Activated naive CD8-positive, alpha-beta T cell treated with anti-CD3 and anti-CD28 coated beads, Interleukin-2, amount 10 ng/mL, durations not matched to agents 7 days and 5 days (primary cell): ENCODE measurements around the gene DDIT4. TPM values are rescaled to one million over a fixed set of nuclear protein-coding genes. Genes with fewer than 3 reads are reported as not detected.
A peak's percentile ranks its signal among the peaks of the same experiment; 100 is the strongest.
"Not testable (repeated sequence)": the region's sequence is repeated elsewhere in the genome, so short reads cannot be mapped to it uniquely, and the experiment has no call there.

Experiments
- ATAC-seq: fragments of 150-1000 bp; cut with Tn5 transposase; one replicate; pipeline ENCODE4 v1.10.0; 2021; ENCODE audit warnings: low read depth, moderate library complexity
- POLR2A ChIA-PET: fragments of 350-600 bp; sonication (Branson Sonifier 250); formaldehyde crosslinking; loops from one replicate; lab custom pipeline; 2021; ENCODE audit warnings: antibody characterized with exemption; lab: Charles Lee
- DNase-seq: peaks from one replicate; pipeline ENCODE4 v3.0.0; 2021
- H3K27ac Mint-ChIP-seq: one replicate; pipeline ENCODE4 v1.8.0; 2022; ENCODE audit warnings: mild to moderate bottlenecking, mixed read lengths
- H3K27me3 Mint-ChIP-seq: one replicate; pipeline ENCODE4 v1.8.0; 2022; ENCODE audit warnings: mild to moderate bottlenecking, moderate library complexity, mixed read lengths
- H3K36me3 Mint-ChIP-seq: one replicate; pipeline ENCODE4 v1.8.0; 2021; ENCODE audit warnings: mild to moderate bottlenecking, mixed read lengths
- H3K4me1 Mint-ChIP-seq: one replicate; pipeline ENCODE4 v1.8.0; 2021; ENCODE audit warnings: mixed read lengths
- H3K4me3 Mint-ChIP-seq: one replicate; pipeline ENCODE4 v1.8.0; 2022; ENCODE audit warnings: mild to moderate bottlenecking, moderate library complexity, mixed read lengths
- H3K9me3 Mint-ChIP-seq: one replicate; pipeline ENCODE4 v1.8.0; 2021; ENCODE audit warnings: mixed read lengths
- total RNA-seq, 2 experiments: library from RNA; stranded (reverse); gene quantifications; one replicate each; pipeline ENCODE4 v1.2.3, GENCODE V29; 2021

Gene DDIT4, protein sequence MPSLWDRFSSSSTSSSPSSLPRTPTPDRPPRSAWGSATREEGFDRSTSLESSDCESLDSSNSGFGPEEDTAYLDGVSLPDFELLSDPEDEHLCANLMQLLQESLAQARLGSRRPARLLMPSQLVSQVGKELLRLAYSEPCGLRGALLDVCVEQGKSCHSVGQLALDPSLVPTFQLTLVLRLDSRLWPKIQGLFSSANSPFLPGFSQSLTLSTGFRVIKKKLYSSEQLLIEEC
- 100 to 1,000 TPM; 150 to 159 TPM for total RNA-seq

DNA sequence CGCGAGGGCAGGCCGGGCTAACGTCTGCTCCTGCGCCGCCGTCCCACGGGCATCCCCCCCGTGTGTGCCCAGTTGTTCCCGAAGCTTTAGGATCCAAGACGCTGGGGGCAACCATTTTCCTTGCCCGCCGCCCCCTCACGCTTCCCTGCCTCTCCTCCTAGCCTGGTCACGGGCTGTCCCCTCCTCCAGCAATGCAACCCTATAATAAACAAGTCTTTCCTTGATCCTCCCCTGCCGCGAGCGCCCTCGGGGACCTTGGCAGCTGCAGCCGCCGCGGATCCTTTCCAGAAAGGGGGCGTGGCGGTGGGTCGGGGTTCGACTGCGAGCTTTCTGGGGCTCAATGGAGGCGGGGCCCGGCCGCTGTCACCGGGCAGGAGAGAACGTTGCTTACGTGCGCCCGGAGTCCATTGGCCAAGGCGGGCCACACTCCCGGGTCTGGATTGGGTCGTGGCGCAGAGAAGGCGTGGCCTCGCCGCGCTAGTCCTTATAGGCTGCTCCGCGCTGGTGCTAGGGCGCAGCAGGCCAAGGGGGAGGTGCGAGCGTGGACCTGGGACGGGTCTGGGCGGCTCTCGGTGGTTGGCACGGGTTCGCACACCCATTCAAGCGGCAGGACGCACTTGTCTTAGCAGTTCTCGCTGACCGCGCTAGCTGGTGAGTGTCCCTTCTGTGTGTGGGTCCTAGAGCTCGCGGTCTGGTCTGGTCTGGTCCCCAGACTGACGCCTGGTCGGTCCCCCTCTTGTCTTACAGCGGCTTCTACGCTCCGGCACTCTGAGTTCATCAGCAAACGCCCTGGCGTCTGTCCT is at the start of gene DDIT4:
Gene DDIT4, plus strand, starts transcription at position 515 of the 803 bp plus-strand sequence. CDS start 293 bp downstream, outside the sequence.
- ATAC-seq (peak; percentile 91), DNase-seq (peak; percentile 98)
- H3K36me3 Mint-ChIP-seq: peaks cover 32% of the 10 kb centered on the region
- H3K4me1 Mint-ChIP-seq: peaks cover 47% of the 10 kb centered on the region
- peak within 1 kb of the TSS; percentile 93 for H3K4me3 Mint-ChIP-seq
- POLR2A ChIA-PET: interaction anchor here (0.5 to 53.3 kb wide), 24 partner anchors 11 to 973 kb away, joined by 3 to 1812 read pairs (median 4); partner anchors contain the start of genes ANAPC16, ASCC1, DNAJC9 and SPOCK2
- H3K27ac Mint-ChIP-seq: peak within 1 kb of the TSS; percentile 93
- no peaks in the 10 kb centered on the region for H3K9me3 Mint-ChIP-seq
- no peaks in the 10 kb centered on the region for H3K27me3 Mint-ChIP-seq

DNA sequence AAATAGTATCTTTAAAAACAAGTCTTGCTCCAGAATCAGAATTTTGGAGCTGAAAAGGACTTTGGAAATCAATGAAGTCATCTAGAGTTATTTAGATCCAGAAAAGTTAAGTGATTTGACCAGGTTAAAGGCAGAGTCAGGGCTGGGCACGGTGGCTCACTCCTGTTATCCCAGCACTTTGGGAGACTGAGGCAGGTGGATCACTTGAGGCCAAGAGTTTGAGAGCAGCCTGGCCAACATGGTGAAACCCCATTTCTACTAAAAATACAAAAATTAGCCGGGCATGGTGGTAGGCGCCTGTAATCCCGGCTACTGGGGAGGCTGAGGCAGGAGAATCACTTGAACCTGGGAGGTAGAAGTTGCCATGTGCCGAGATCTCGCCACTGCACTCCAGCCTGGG is 49.5 kb upstream of the DDIT4 start:
- H3K4me3 Mint-ChIP-seq, H3K9me3 Mint-ChIP-seq, DNase-seq, H3K27me3 Mint-ChIP-seq, ATAC-seq: not testable (repeated sequence)
- H3K27ac Mint-ChIP-seq: peak overlapping the region; percentile 84
- H3K4me1 Mint-ChIP-seq: peaks cover 38% of the 10 kb centered on the region
- peaks cover 27% of the 10 kb centered on the region for H3K36me3 Mint-ChIP-seq
- POLR2A ChIA-PET: interaction anchor here (0.7 to 4.3 kb wide), 10 partner anchors 8 to 139 kb away, joined by 3 to 12 read pairs (median 5); no protein-coding TSS in a partner anchor

DNA sequence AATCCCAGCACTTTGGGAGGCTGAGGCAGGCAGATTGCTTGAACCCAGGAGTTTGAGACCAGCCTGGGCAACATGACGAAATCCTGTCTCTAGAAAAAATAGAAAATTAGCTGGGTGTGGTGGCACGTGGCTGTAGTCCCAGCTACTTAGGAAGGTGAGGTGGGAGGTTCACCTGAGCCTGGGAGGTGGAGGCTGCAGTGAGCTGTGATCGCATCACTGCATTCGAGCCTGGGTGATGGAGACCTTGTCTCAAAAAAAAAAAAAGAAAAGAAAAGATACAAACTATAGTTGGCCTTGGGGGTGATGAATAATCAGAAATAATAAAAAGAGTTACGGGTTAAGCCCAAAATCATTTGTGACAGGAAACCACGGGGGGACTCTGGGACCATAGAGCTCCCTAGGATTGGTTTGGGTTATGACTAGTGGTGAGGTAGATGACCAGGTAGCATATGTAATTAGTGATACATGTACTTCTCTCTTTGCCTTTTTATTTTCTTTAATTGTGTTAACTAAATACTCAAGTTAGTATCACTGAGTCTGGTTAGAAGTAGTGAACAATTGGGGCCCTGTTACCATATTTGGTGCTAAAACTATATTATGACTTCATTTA is 47.2 kb upstream of the DDIT4 start:
- POLR2A ChIA-PET: interaction anchor here (0.7 to 1.0 kb wide), 3 partner anchors 10 to 103 kb away, joined by 3 to 4 read pairs (median 3); no protein-coding TSS in a partner anchor
- ATAC-seq: no peak
- H3K27ac Mint-ChIP-seq: peak overlapping the region; percentile 40
- H3K4me1 Mint-ChIP-seq: peaks cover 42% of the 10 kb centered on the region
- H3K9me3 Mint-ChIP-seq: no peaks in the 10 kb centered on the region
- H3K27me3 Mint-ChIP-seq: no peaks in the 10 kb centered on the region
- H3K4me3 Mint-ChIP-seq: no peak overlapping the region
- DNase-seq: peak; percentile 12
- peaks cover 35% of the 10 kb centered on the region for H3K36me3 Mint-ChIP-seq

DNA sequence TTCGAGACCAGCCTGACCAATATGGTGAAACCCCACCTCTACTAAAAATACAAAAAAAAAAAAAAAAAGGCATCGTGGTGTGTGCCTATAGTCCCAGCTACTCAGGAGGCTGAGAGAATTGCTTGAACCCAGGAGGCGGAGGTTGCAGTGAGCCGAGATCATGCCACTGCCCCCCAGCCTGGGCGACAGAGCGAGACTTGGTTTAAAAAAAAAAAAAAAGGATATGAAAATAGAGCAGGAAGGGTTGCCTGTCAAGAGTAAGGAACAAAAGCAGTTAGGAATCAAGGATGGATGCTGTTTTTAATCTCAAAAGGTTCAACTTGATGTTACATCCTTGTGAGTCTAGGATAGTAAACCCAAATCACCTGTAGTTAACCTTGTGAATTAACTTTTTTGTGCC is 45.9 kb upstream of the DDIT4 start:
- H3K36me3 Mint-ChIP-seq: peaks cover 34% of the 10 kb centered on the region
- no peaks in the 10 kb centered on the region for H3K9me3 Mint-ChIP-seq
- H3K27me3 Mint-ChIP-seq: no peaks in the 10 kb centered on the region
- peaks cover 38% of the 10 kb centered on the region for H3K4me1 Mint-ChIP-seq
- DNase-seq (peak; percentile 2), ATAC-seq (no peak)
- no peak overlapping the region for H3K4me3 Mint-ChIP-seq
- POLR2A ChIA-PET: interaction anchor here (0.7 kb wide), 1 partner anchor 134 kb away, joined by 3 read pairs; no protein-coding TSS in a partner anchor
- no peak overlapping the region for H3K27ac Mint-ChIP-seq

DNA sequence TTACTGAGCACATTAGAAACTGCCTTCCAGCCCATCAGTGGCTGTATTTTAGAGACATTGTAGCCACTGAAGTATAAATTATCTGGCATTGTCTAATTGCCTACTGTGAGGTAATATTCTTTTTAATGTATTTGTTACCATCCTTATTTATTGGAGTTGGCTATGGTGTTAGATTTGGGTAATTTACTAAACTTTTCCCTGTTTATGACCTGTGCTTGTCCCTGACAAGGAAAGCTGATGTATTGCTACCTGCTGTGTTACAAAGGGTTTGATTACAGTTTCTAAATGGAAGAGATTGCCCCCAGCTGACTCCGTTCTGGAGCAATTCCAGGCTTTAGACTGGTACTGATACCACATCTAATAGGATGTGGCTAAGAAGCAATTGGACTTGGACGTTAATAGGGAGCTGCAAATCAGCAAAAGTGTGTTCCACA is 45.4 kb upstream of the DDIT4 start:
- peaks cover 37% of the 10 kb centered on the region for H3K4me1 Mint-ChIP-seq
- no peak overlapping the region for H3K27ac Mint-ChIP-seq
- no peak overlapping the region for H3K4me3 Mint-ChIP-seq
- POLR2A ChIA-PET: interaction anchor here (0.7 to 2.1 kb wide), 5 partner anchors 11 to 46 kb away, joined by 3 to 9 read pairs (median 5); partner anchors contain the start of genes ANAPC16, ASCC1 and DDIT4
- ATAC-seq (no peak), DNase-seq (no peak)
- H3K36me3 Mint-ChIP-seq: peaks cover 39% of the 10 kb centered on the region
- no peaks in the 10 kb centered on the region for H3K9me3 Mint-ChIP-seq
- no peaks in the 10 kb centered on the region for H3K27me3 Mint-ChIP-seq

DNA sequence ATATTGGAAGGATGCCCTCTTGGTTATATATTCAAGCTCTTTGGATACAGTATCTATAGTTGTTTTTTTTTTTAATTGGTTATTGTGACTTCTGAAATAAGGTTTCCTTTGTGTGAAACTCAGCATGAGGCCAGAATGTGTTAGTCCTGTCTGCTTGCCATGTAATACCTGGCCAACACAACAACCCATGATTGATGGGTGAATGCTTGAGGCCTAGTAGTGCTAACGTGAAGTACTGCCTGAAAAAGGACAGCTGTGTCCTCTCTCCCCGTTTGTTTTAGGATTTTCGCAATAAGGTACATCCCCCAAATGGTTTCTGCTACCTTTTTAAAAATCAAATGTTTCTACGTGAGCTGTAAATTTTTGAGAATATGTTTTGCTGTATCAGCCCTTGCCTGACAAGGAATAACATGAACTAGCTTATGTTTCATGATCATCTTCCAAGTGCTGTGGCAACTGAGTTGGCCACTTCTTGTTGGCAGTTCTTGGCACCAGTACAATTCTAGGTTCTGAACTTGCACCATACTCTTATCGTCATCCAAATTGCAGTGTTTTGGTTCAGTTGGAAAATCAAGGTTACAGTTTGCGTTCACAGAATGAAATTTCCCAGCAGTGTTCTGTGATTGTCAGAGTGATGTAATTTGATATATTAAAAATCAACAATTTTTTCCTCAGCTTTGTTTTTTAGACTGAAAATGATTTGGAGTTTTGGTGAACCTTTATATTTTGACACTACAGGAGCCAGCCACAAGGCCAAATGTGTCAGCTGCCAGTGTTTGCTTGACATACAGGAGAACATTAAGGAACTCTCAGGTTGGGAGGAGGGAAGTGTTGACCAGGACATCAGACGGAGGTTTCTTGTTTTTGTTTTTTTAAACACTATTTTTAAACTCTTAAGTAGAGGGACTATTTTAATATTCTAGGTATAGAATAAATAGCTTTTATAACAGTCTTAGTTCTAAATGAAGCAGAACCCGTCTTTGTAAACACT is 44.2 kb upstream of the DDIT4 start:
- peaks cover 28% of the 10 kb centered on the region for H3K4me1 Mint-ChIP-seq
- POLR2A ChIA-PET: interaction anchor here (0.6 to 2.1 kb wide), 6 partner anchors 9 to 141 kb away, joined by 3 to 9 read pairs (median 4); partner anchors contain the start of gene DDIT4
- DNase-seq (no peak), ATAC-seq (no peak)
- H3K36me3 Mint-ChIP-seq: peaks cover 37% of the 10 kb centered on the region
- no peak overlapping the region for H3K27ac Mint-ChIP-seq
- no peaks in the 10 kb centered on the region for H3K27me3 Mint-ChIP-seq
- H3K4me3 Mint-ChIP-seq: no peak overlapping the region
- H3K9me3 Mint-ChIP-seq: no peaks in the 10 kb centered on the region

DNA sequence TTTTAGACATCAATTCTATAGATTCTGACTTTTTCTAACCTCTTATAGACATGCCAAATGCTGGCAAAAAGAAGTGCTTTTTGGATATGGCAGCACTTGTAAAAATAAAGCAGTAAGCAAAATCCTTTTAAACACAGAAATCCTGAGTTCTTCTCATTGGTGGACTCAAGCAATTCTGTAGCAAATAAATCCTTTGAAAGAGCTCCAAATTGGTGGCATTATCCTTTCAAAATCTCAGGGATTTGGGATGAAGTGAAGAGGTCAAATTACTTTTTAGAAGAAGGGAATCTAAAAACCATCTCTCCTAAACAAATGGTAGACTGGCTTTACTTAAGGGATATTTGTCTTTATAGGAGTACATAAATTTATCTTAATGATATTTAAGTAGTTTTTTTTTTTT is 40.1 kb upstream of the DDIT4 start:
- Mint-ChIP-seq H3K4me1 (peaks cover 13% of the 10 kb centered on the region), H3K36me3 (peaks cover 45% of the 10 kb centered on the region), H3K4me3 (no peak overlapping the region), H3K27ac (no peak overlapping the region), H3K9me3 (no peaks in the 10 kb centered on the region), H3K27me3 (no peaks in the 10 kb centered on the region)
- ATAC-seq: no peak
- POLR2A ChIA-PET: interaction anchor here (0.6 kb wide), 1 partner anchor 21 kb away, joined by 3 read pairs; no protein-coding TSS in a partner anchor
- no peak for DNase-seq

DNA sequence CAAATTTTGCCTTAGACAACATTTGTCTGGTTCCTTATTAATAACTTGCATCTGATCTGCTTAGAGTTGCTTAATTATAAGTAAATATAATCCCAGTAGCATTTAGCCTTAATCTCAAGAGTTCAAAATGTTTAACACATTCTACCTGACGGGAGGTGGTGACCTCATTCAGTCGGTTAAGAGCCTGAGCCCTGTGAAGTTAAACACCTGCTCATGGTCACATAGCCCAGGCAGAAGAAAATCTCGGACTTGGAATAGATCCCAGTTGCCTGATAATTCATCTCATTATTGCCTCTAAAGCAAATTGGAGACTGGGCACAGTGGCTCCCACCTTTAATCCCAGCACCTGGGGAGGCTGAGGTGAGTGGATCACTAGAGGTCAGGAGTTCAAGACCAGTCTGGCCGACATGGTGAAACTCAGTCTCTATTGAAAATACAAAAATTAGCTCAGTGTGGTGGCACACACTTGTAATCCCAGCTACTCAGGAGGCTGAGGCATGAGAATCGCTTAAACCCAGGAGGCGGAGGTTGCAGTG is 39.1 kb upstream of the DDIT4 start:
- no peaks in the 10 kb centered on the region for H3K27me3 Mint-ChIP-seq
- POLR2A ChIA-PET: no interaction called here
- no peak overlapping the region for H3K27ac Mint-ChIP-seq
- no peak overlapping the region for H3K4me3 Mint-ChIP-seq
- DNase-seq (no peak), ATAC-seq (no peak)
- H3K36me3 Mint-ChIP-seq: peaks cover 44% of the 10 kb centered on the region
- H3K9me3 Mint-ChIP-seq: no peaks in the 10 kb centered on the region
- H3K4me1 Mint-ChIP-seq: peaks cover 9% of the 10 kb centered on the region

DNA sequence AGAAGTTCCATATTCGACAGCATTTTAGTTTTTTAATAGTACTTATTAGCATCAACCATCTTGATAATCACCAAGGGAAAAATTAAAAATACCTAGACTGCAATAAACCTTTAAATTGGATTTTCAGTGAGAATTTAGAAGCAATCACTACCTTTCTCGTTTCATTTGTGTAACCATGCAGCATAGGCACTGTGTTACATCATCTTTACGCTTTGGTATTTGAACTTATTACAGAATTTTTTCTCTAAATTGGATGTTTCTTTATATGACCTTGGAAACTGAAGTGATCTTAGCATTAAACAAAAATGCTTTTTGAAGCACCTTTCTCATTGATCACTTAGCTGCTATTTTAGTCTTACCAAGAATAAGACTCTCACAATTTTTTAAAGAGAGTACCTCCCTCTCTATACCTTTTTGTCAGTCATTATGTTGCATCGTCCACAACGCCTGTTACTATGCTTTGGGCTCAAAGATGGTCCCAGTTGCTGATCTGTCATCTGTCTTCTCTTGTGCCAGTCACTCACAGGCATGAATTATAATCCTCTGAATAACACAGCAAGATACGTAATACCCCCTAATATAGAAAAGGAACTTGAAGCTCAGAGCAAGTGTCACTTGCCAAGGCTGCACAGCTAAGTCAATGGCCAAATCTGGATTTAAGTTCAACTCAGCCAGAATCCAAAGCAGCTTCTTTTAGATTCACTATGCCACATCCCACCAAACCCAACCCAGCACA is 38.0 kb upstream of the DDIT4 start:
- Mint-ChIP-seq H3K4me1 (peaks cover 9% of the 10 kb centered on the region), H3K27me3 (no peaks in the 10 kb centered on the region), H3K27ac (no peak overlapping the region), H3K9me3 (no peaks in the 10 kb centered on the region), H3K36me3 (peaks cover 40% of the 10 kb centered on the region), H3K4me3 (no peak overlapping the region)
- ATAC-seq (no peak), DNase-seq (no peak)
- POLR2A ChIA-PET: interaction anchor here (0.6 to 2.0 kb wide), 6 partner anchors 9 to 239 kb away, joined by 3 to 9 read pairs (median 3); partner anchors contain the start of genes ANAPC16 and ASCC1

DNA sequence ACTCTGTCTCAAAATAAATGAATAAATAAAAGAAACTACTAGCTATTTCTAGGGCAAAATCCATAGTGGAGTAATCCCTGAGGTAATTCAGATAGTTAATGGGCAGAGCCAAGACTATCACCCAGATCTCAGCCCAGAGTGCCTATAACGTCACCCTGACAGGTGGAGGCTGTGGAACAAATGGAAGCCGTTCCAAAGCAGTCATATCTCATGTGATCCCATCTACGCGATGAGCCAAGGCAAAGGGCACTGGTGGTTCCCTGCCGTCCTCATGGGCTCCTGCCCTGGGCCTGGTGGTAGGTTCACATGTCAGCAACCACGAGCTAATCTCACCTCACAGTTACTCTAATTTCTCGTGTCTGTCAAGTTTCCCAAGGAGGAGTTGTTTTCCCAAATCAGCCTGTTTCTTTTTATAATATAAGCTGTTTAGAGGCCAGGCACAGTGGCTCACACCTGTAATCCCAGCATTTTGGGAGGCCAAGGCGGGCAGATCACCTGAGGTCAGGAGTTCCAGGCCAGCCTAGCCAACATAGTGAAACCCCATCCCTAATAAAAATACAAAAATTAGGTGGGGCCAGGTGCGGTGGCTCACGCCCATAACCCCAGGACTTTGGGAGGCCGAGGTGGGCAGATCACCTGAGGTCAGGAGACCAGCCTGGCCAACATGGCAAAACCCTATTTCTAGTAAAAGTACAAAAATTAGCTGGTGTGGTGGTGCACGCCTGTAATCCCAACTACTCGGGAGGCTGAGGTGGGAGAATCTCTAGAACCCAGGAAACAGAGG is 35.1 kb upstream of the DDIT4 start:
- Mint-ChIP-seq H3K4me1 (peaks cover 25% of the 10 kb centered on the region), H3K9me3 (no peaks in the 10 kb centered on the region), H3K4me3 (no peak overlapping the region), H3K27ac (no peak overlapping the region), H3K27me3 (no peaks in the 10 kb centered on the region), H3K36me3 (peaks cover 29% of the 10 kb centered on the region)
- ATAC-seq (no peak), DNase-seq (no peak)
- POLR2A ChIA-PET: interaction anchor here (1.6 kb wide), 1 partner anchor 10 kb away, joined by 3 read pairs; no protein-coding TSS in a partner anchor

DNA sequence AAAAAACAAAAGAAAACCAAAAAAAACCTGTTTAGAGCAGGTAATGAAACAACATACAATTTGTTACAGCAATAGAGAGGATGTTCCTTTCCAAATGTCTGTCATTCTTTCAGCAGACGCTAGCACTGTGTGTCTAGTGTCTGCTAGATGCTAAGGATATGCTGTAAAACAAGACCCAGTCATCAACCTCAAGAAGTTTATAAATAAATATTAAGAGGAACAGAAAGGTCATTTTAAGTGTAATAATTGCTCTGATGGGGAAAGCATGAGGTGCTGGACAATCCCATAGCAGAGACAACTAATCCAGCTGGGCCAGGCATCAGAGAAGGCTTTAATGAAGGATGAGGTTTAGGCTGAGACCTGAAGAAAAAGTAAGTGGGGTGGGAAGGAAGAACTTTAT is 34.3 kb upstream of the DDIT4 start:
- ATAC-seq: no peak
- POLR2A ChIA-PET: interaction anchor here (1.6 kb wide), 1 partner anchor 10 kb away, joined by 3 read pairs; no protein-coding TSS in a partner anchor
- Mint-ChIP-seq H3K36me3 (peaks cover 26% of the 10 kb centered on the region), H3K27ac (peak overlapping the region; percentile 32), H3K27me3 (no peaks in the 10 kb centered on the region), H3K4me1 (peaks cover 33% of the 10 kb centered on the region), H3K9me3 (no peaks in the 10 kb centered on the region), H3K4me3 (no peak overlapping the region)
- no peak for DNase-seq
